NCI-H510A (cell line): Measurements from ENCODE around the gene GRHL1.

Experiments
- DNase-seq: peaks from one replicate; lab custom pipeline; 2025; lab: John Stamatoyannopoulos, UW

The GRHL1 gene

DNA sequence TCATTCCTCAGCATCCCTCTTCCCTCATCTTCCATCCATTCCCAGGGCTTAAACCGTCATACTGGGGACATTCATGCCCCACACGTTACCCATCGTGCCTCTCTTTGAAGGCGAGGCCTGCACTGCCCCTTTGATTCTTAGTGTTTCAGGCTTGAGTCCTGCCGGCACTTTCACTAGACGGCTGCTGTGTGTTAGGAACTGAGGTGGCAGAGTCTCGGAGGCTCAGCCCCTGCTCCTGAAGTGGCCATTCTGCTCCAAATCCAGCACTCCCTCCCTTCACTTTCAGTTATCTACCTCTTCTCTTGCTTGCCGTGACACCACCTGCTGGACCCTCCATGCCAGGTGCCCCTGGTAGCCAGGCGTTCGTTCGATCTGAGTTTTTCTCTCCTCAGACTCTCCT is 43.0 kb downstream of the GRHL1 start:
- DNase-seq: no peak

GRCh38 chr2:9995059-9995458 is 43.6 kb downstream of the GRHL1 start:
- no peak for DNase-seq

DNA sequence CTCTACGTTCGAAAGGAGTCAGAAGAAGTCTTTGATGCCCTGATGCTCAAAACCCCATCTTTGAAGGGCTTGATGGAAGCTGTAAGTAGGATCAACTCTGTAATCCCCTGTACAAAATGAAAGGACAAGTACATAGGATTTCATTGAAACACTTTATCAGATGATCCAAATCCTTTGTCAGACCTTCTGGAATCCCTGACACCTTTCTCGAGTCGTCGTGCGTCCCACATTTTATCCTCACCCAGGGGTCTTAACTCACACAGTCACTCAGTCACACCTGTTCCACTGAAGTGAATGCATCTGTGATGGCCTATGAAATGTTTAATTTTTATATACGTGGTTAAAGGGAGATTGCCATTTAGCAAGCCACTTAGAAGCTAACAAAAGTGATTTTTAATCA is 44.8 kb downstream of the GRHL1 start:
- no peak for DNase-seq

GRCh38 chr2:9997936-9998335 is 46.4 kb downstream of the GRHL1 start:
- DNase-seq: no peak

- DNase-seq: no peak
Observed at GRCh38 chr2:9998916-9999654, 47.6 kb downstream of the GRHL1 start.

DNA sequence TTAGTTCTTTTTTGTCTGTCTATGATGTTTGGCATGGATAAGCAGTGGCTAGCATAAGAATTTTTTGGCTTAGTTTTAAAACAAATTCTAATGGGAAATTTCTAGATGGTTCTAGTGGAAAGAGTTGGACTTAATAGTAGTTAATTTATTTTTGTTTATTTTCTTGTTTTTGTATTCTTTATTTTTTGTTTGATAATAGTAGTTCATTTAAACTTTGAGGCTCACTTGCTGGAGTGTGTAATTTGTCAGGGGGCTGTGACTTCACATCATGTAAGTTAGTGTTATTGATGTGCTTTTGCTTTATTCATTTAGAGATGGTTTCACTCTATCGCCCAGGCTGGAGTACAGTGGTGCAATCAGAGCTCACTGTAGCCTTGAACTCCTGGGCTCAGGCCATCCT is 48.2 kb downstream of the GRHL1 start:
- no peak for DNase-seq

GRCh38 chr2:10000541-10000940 is 49.0 kb downstream of the GRHL1 start:
- no peak for DNase-seq

DNA sequence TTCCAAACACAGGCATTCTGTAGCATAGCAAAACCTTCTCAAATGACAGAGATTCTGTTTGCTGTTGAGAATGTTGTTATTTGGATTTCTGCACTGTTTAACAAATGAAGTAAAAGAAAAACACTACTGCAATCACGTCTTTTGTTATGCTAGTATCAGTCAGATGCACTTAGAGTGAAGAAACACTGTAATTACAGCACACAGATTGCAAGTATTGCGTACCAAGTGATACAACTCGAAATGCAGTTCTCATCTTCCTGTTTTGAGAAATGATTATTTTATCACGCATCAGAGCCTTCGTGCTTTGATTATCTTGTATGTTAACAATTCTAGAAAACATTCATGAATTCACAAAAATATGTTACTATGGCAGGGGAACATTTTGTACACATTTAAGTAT is 50.1 kb downstream of the GRHL1 start:
- DNase-seq: no peak

GRCh38 chr2:10002109-10002508 is 50.6 kb downstream of the GRHL1 start:
- DNase-seq: no peak

- DNase-seq: no peak
Observed at GRCh38 chr2:10002681-10003080, 51.2 kb downstream of the GRHL1 start.

- DNase-seq: no peak
Observed at GRCh38 chr2:10003206-10004125, 52.0 kb downstream of the GRHL1 start.

DNA sequence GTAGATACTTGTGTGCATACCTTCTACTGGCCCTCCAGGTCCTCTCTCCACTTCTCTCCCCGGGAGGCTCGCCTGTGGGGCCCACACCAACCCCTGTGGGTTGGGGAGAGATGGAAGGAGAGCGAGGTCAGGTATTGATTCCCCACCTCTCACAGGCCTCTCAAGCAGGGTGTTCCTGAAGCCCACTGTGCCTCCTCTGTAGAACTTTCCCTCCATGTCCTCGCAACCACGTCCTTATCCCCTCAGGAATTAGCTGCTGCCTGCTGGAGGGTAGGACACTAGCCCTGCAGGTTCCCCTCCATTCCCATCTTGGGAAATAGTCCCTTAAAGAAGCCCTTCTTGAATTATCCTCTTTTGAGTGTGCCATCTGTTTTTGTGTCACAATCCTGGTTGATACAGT is 52.9 kb downstream of the GRHL1 start:
- DNase-seq: no peak

- no peak for DNase-seq
Observed at GRCh38 chr2:10004836-10005235, 53.3 kb downstream of the GRHL1 start.

DNA sequence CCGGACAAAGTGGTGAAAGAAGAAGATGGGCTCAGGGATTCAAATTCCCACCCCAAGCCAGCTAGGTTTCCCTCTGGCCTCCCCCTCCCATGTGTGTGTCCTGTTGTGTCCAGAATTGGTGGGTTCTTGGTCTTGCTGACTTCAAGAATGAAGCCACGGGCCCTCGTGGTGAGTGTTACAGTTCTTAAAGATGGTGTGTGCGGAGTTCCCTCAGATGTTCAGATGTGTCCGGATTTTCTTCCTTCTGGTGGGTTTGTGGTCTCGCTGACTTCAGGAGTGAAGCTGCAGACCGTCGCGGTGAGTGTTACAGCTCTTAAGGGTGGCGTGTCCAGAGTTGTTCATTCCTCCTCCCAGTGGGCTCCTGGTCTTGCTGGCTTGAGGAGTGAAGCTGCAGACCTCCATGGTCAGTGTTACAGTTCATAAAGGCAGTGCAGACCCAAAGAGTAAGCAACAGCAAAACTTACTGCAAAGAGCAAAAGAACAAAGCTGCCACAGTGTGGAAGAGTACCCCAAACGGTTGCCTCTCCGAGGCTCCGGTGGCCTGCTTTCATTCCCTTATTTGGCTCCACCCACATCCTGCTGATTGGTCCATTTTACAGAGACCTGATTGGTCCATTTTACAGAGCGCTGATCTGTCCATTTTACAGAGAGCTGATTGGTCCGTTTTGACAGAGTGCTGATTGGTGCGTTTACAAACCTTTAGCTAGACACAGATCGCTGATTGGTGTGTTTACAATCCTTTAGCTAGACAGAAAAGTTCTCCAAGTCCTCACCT is 54.2 kb downstream of the GRHL1 start:
- no peak for DNase-seq

DNA sequence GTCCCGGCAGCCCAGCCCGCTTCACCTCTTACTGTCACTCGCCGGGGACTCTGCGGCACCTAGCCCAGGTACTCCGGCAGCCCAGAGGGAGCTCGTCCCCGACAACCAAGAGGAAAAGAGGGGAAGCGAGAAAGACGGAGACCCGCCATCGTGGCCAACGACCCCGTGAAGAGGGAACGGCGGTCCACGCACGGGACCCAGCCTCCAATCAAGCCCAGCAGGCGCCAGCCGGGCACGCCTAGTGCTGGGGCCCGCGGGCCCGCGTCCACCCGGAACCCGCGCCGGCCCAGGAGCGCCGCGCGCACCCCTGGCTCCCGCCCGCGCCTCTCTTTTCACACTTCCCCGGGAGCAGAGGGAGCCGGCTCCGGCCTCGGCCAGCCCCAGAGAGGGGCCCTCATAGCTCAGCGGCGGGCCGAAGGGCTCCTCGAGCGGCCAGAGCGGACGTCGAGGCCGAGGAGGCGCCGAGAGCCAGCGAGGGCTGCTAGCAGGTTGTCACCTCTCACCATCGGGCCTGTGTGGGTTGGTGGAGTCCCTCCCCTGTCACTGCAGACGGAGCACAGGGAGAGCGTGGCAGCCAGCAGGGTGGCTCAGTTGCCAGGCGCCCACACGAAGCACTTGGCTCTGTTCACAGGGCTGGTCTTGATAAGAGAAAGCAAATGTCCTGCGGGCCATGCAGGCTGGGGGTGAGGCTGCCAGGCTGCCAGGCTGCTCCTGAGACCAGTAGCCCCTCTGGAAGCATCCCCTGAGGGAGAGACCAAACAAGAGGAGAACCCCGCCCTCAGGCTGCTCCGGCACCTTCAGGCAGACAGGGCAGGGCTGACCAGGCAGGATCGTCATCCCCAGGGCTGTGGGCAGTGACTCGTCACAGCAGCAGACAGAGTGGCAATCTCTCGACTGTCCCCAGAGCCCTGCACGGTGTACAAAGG is 55.0 kb downstream of the GRHL1 start:
- DNase-seq: no peak

DNA sequence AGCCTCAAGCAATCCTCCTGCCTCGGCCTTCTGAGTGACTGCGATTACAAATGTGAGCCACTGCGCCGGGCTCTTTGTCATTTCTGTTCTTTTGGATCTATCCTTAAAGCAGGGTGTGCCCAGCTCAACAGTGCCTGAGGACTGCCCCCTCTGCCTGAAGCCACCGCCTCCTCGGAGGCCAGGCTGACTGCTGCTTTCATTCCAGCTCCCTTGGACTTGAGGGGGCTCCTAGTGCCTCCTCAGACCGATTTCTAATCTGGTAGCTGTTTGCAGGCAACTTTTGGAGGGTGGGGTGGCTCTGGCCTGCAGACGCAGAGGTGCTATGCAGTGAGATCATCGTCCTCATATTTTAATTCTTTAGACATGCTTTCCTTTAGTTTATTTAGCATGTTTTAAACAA is 55.9 kb downstream of the GRHL1 start:
- no peak for DNase-seq

- no peak for DNase-seq
Observed at GRCh38 chr2:10007921-10008808, 56.7 kb downstream of the GRHL1 start.

GRCh38 chr2:10008809-10009176 is 57.3 kb downstream of the GRHL1 start:
- DNase-seq: no peak

- DNase-seq: no peak
Observed at GRCh38 chr2:10009271-10009810, 57.8 kb downstream of the GRHL1 start.
